Peyer's patch (tissue), 4 donors: Measurements from ENCODE around the gene PBX1.

ENCODE experiments used
- CTCF ChIP-seq, 6 experiments: fragments of 450-650 bp in 4 of 6; fragments of 200-600 bp in 2 of 6; sonication (generic) in 1 of 6; IDR thresholded peaks; one replicate each; pipeline ENCODE4 v1.5.1; 2017 to 2019; ENCODE audit warnings: antibody characterized with exemption in 6 of 6, mild to moderate bottlenecking in 3 of 6, moderate library complexity in 1 of 6
- POLR2A ChIP-seq, 2 donors: fragments of 450-650 bp; IDR thresholded peaks; one replicate each; pipeline ENCODE4 v1.5.1; 2017; ENCODE audit warnings: antibody characterized with exemption in 2 of 2, mild to moderate bottlenecking in 2 of 2, moderate library complexity in 2 of 2

GRCh38 chr1:164765992-164766720 lies 207.2 kb downstream of the PBX1 start:
- no peak for TF ChIP-seq POLR2A (IDR thresholded peaks at IDR 0.05)
- TF ChIP-seq CTCF (IDR thresholded peaks at IDR 0.05), result no peak
